HCT116 (cell line): ENCODE measurements around the gene TMC2. TPM values are rescaled to one million over a fixed set of nuclear protein-coding genes. Genes with fewer than 3 reads are reported as not detected.

Experiments
- ATAC-seq: fragments of 200-7000 bp; cut with Tn5 transposase; 2 replicates; pipeline ENCODE4 v1.9.1; 2020; ENCODE audit warnings: mild to moderate bottlenecking, moderate library complexity
- BruUV-seq: library from RNA; stranded (reverse); fragments of 400-500 nt; replicated peaks from 2 replicates; lab custom pipeline; 2021; lab: Mats Ljungman, UMichigan
- CTCF ChIA-PET: fragments of 300-600 bp; sonication (Branson Sonifier 250); formaldehyde crosslinking; loops from one replicate; lab custom pipeline; 2021; ENCODE audit warnings: antibody characterized with exemption; lab: Charles Lee
- POLR2A ChIA-PET: fragments of 300-600, 350-600 bp; sonication (Branson Sonifier 250); formaldehyde crosslinking; loops from one replicate; lab custom pipeline; 2021; ENCODE audit warnings: antibody characterized with exemption; lab: Charles Lee
- RAD21 ChIA-PET, 2 experiments: fragments of 300-600 bp; sonication (Branson Sonifier 250); formaldehyde crosslinking; loops; one replicate each; lab custom pipeline; 2023; ENCODE audit warnings: low total read pairs in 2 of 2; ENCODE audit not compliant: uncharacterized antibody in 2 of 2, unreplicated experiment in 2 of 2, low non-redundant PET in 1 of 2; lab: Charles Lee
- DNase-seq: peaks from one replicate; pipeline ENCODE4 v3.0.0-alpha.2; 2010; ENCODE audit warnings: low read depth, low spot score
- H2AFZ ChIP-seq: fragments of 200-600 bp; shearing (Covaris generic), sonication (generic); 2 replicates; pipeline ENCODE4 v1.6.1; 2017; ENCODE audit warnings: low read depth, mixed run types, mixed read lengths, antibody characterized with exemption, low read length; ENCODE audit not compliant: poor library complexity, severe bottlenecking
- H3K27ac ChIP-seq: 2 replicates; pipeline ENCODE4 v1.5.1; 2012; ENCODE audit warnings: low read depth, low read length
- H3K27me3 ChIP-seq: fragments of 200-600 bp; sonication (generic); 2 replicates; pipeline ENCODE4 v1.6.1; 2016; ENCODE audit warnings: mixed run types, low read length, mixed read lengths; ENCODE audit not compliant: insufficient read depth
- H3K36me3 ChIP-seq, 2 experiments: fragments of 200-500 bp in 1 of 2; fragments of 200-600 bp in 1 of 2; sonication (Bioruptor generic) in 1 of 2; sonication (generic) in 1 of 2; 2 replicates each; pipeline versions ENCODE4 v1.5.1 to v1.6.1; 2014 to 2016; ENCODE audit warnings: low read length in 2 of 2, inconsistent platforms in 1 of 2, mixed read lengths in 1 of 2, mixed run types in 1 of 2; ENCODE audit not compliant: insufficient read depth in 2 of 2, control insufficient read depth in 1 of 2
- H3K4me1 ChIP-seq, 2 experiments: fragments of 200-600 bp in 1 of 2; sonication (generic) in 1 of 2; 2 replicates each; pipeline versions ENCODE4 v1.5.1 to v1.6.1; 2012 to 2017; ENCODE audit warnings: low read length in 2 of 2, inconsistent platforms in 1 of 2, mild to moderate bottlenecking in 1 of 2, mixed read lengths in 1 of 2, mixed run types in 1 of 2, moderate library complexity in 1 of 2; ENCODE audit not compliant: insufficient read depth in 2 of 2, control insufficient read depth in 1 of 2
- H3K4me2 ChIP-seq: fragments of 200-600 bp; sonication (generic); 2 replicates; pipeline ENCODE4 v1.6.1; 2017; ENCODE audit warnings: mixed run types, low read length, mixed read lengths
- H3K4me3 ChIP-seq, 2 experiments: fragments of 200-600 bp in 1 of 2; sonication (generic) in 1 of 2; replicated peaks in 1 of 2; 2 replicates each; pipeline ENCODE4 v1.5.1; 2011 to 2016; ENCODE audit warnings: low read length in 2 of 2, control low read depth in 1 of 2, low read depth in 1 of 2, mild to moderate bottlenecking in 1 of 2, mixed read lengths in 1 of 2, mixed run types in 1 of 2
- H3K79me2 ChIP-seq: fragments of 200-600 bp; sonication (generic); 2 replicates; pipeline ENCODE4 v1.6.1; 2017; ENCODE audit warnings: mild to moderate bottlenecking, mixed run types, low read length, moderate library complexity, mixed read lengths; ENCODE audit not compliant: insufficient read depth
- H3K9ac ChIP-seq: fragments of 200-600 bp; sonication (generic); 2 replicates; pipeline ENCODE4 v1.6.1; 2016; ENCODE audit warnings: low read length, mixed read lengths
- H3K9me2 ChIP-seq: fragments of 200-600 bp; sonication (generic), shearing (Covaris generic); 2 replicates; pipeline ENCODE4 v1.6.1; 2017; ENCODE audit warnings: mixed run types, mild to moderate bottlenecking, moderate library complexity; ENCODE audit not compliant: insufficient read depth
- H3K9me3 ChIP-seq, 2 experiments: fragments of 200-500 bp in 1 of 2; fragments of 200-600 bp in 1 of 2; sonication (Bioruptor generic) in 1 of 2; sonication (generic) in 1 of 2; 2 replicates each; pipeline ENCODE4 v1.6.1; 2014 to 2017; ENCODE audit warnings: low read length in 2 of 2, mixed read lengths in 2 of 2, inconsistent platforms in 1 of 2, low read depth in 1 of 2, mild to moderate bottlenecking in 1 of 2, mixed run types in 1 of 2, moderate library complexity in 1 of 2; ENCODE audit not compliant: control insufficient read depth in 1 of 2, insufficient read depth in 1 of 2
- H4K20me1 ChIP-seq: fragments of 200-600 bp; sonication (generic), shearing (Covaris generic); 2 replicates; pipeline ENCODE4 v1.6.1; 2017; ENCODE audit warnings: mixed run types, mild to moderate bottlenecking, moderate library complexity; ENCODE audit not compliant: insufficient read depth
- ATF3 ChIP-seq: IDR thresholded peaks from 2 replicates; pipeline ENCODE4 v1.6.1; 2012
- CBX3 ChIP-seq: IDR thresholded peaks from 2 replicates; pipeline ENCODE4 v1.6.1; 2012; ENCODE audit warnings: low read depth
- CEBPB ChIP-seq: IDR thresholded peaks from 2 replicates; pipeline ENCODE4 v1.6.1; 2012; ENCODE audit warnings: low read depth
- CTCF ChIP-seq, 3 experiments: fragments of 200-600 bp in 1 of 3; sonication (generic) in 1 of 3; IDR thresholded peaks in 2 of 3; conservative IDR thresholded peaks in 1 of 3; 2 replicates each; pipeline ENCODE4 v1.5.1; 2012 to 2017; ENCODE audit warnings: low read depth in 2 of 3, low read length in 2 of 3, antibody characterized with exemption in 1 of 3, borderline replicate concordance in 1 of 3, control low read depth in 1 of 3, mild to moderate bottlenecking in 1 of 3, mixed read lengths in 1 of 3, mixed run types in 1 of 3, moderate library complexity in 1 of 3; ENCODE audit not compliant: insufficient read depth in 1 of 3
- EGR1 ChIP-seq: IDR thresholded peaks from 2 replicates; pipeline ENCODE4 v1.6.1; 2012; ENCODE audit warnings: low read depth
- ELF1 ChIP-seq: IDR thresholded peaks from 2 replicates; pipeline ENCODE4 v1.6.1; 2012; ENCODE audit warnings: low read depth, borderline replicate concordance
- EZH2 ChIP-seq: fragments of 200-600 bp; sonication (generic); IDR thresholded peaks from 2 replicates; pipeline ENCODE4 v1.6.1; 2017; ENCODE audit warnings: antibody characterized with exemption, mixed run types
- FOSL1 ChIP-seq: IDR thresholded peaks from 2 replicates; pipeline ENCODE4 v1.6.1; 2012; ENCODE audit warnings: low read depth
- JUND ChIP-seq: IDR thresholded peaks from 2 replicates; pipeline ENCODE4 v1.6.1; 2012
- MAX ChIP-seq: IDR thresholded peaks from 2 replicates; pipeline ENCODE4 v1.6.1; 2012
- POLR2A ChIP-seq: IDR thresholded peaks from 2 replicates; pipeline ENCODE4 v1.7.0; 2011; ENCODE audit warnings: borderline replicate concordance; ENCODE audit not compliant: insufficient read depth, insufficient read length; ENCODE audit errors: extremely low read depth
- RAD21 ChIP-seq: IDR thresholded peaks from 2 replicates; pipeline ENCODE4 v1.6.1; 2012; ENCODE audit warnings: low read depth, mild to moderate bottlenecking
- SIN3A ChIP-seq: IDR thresholded peaks from 2 replicates; pipeline ENCODE4 v1.6.1; 2012; ENCODE audit warnings: low read depth
- SP1 ChIP-seq: IDR thresholded peaks from 2 replicates; pipeline ENCODE4 v1.6.1; 2012; ENCODE audit warnings: low read depth
- SRF ChIP-seq: IDR thresholded peaks from 2 replicates; pipeline ENCODE4 v1.6.1; 2012; ENCODE audit warnings: low read depth
- YY1 ChIP-seq: IDR thresholded peaks from 2 replicates; pipeline ENCODE4 v1.6.1; 2011; ENCODE audit warnings: low read length, low read depth, moderate library complexity, mild to moderate bottlenecking; ENCODE audit not compliant: insufficient replicate concordance; ENCODE audit errors: extremely low read depth
- ZFX ChIP-seq: fragments of 450-650 bp; IDR thresholded peaks from 2 replicates; pipeline ENCODE4 v1.6.1; 2017
- ZNF274 ChIP-seq: fragments of 200-500 bp; sonication (Bioruptor generic); IDR thresholded peaks from 2 replicates; pipeline ENCODE4 v1.6.1; 2014; ENCODE audit warnings: mild to moderate bottlenecking, low read depth, low read length, inconsistent platforms
- intact Hi-C: fragments of 100-400 bp; cut with micrococcal nuclease; formaldehyde crosslinking; loops from 2 replicates; pipeline ENCODE4 v1.10.0; 2022
- total RNA-seq: library from RNA; stranded (reverse); gene quantifications from one replicate; pipeline ENCODE4 v1.2.1, GENCODE V29; 2021; ENCODE audit not compliant: unreplicated experiment

The TMC2 gene
- total RNA-seq, 1 experiment from 2014 or later: not detected

GRCh38 chr20:2616634-2617033 is 80.3 kb downstream of the TMC2 start:
- no peak for TF ChIP-seq ZFX
- TF ChIP-seq YY1: no peak
- no peak for TF ChIP-seq CBX3
- TF ChIP-seq ZNF274: no peak
- no peak for TF ChIP-seq ATF3
- no peak for TF ChIP-seq EZH2
- no peak for TF ChIP-seq CTCF (IDR thresholded peaks at IDR 0.05 in 2 of 3, conservative IDR thresholded peaks at IDR 0.05 in 1 of 3; ENCODE audit: borderline replicate concordance in 1 of 3, insufficient read depth in 1 of 3, low read depth in 2 of 3, low read length in 2 of 3)
- TF ChIP-seq SRF: no peak
- no peak for TF ChIP-seq RAD21
- TF ChIP-seq ELF1: no peak
- TF ChIP-seq EGR1: no peak
- TF ChIP-seq JUND: no peak
- TF ChIP-seq SP1: no peak
- TF ChIP-seq FOSL1: no peak; the same call in 1 of the 2 replicates
- no peak for TF ChIP-seq CEBPB
- no peak for TF ChIP-seq POLR2A
- TF ChIP-seq MAX: no peak
- TF ChIP-seq SIN3A: no peak
- RAD21 ChIA-PET: no interaction called here
- no peak overlapping the region for H3K27ac ChIP-seq
- H3K9me3 ChIP-seq: no peaks in the 10 kb centered on the region
- DNase-seq (no peak), ATAC-seq (no peak)
- no peaks in the 10 kb centered on the region for H4K20me1 ChIP-seq
- no peaks in the 10 kb centered on the region for H3K27me3 ChIP-seq
- no peaks in the 10 kb centered on the region for H3K36me3 ChIP-seq
- BruUV-seq: no TSS peak
- H3K9ac ChIP-seq: no peak overlapping the region
- no peaks in the 10 kb centered on the region for H3K79me2 ChIP-seq
- no peak overlapping the region for H3K4me2 ChIP-seq
- CTCF ChIA-PET: no interaction called here
- POLR2A ChIA-PET: no interaction called here
- H2AFZ ChIP-seq: no peak overlapping the region
- H3K9me2 ChIP-seq: no peaks in the 10 kb centered on the region
- H3K4me1 ChIP-seq: peaks cover 9 to 17% of the 10 kb centered on the region in 2 experiments
- no peak overlapping the region for H3K4me3 ChIP-seq
- intact Hi-C loops: no loop called here
